HG02885 (cell line): ENCODE results near the gene BEND5.

Experiments used
- ATAC-seq: cut with Tn5 transposase; IDR thresholded peaks from one replicate; pipeline ENCODE4 v1.9.1; 2021; ENCODE audit warnings: mild to moderate bottlenecking; ENCODE audit not compliant: unreplicated experiment, poor library complexity

The BEND5 gene

DNA sequence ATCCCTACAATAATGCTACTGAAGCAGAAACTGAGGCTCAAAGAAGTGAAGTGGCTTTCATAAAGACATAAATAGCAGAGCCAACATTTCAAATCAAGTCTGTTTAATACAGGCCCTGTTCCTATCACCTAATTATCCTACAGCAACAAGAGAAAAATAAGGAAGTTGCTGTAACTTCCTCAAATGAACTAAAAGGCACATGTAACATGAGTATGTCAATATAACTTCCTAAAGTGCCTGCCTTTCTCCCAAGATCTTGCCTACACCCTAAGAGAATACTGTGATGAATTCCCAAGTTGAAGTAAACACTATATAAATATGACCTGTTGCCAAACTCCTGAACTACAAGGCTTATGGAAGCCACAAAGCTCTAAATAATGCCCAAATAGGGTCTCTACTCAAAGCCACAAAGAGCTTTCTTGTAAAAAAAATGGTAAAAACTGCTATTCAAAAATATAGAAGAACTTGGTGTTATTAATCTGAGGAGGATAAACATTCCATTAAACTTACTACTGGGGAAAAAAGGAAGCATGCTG is 8.6 kb downstream of the BEND5 start:
- no peak for ATAC-seq

DNA sequence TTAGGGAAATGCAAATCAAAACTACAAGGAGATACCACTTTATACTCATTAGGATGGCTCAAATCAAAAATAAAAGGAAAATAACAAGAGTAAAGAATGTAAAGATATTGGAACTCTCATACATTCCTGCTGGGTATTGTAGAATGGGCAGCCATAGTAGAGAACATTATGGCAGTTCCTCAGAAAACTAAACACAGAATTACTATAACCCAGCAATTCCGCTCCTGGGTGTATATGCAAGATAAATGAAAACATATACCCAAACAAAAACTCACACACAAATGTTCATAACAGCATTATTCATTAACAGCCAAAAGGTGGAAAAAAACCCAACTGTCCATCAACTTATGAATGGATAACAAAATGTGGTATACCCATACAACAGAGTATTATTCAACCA is 11.4 kb downstream of the BEND5 start:
- ATAC-seq: no peak

DNA sequence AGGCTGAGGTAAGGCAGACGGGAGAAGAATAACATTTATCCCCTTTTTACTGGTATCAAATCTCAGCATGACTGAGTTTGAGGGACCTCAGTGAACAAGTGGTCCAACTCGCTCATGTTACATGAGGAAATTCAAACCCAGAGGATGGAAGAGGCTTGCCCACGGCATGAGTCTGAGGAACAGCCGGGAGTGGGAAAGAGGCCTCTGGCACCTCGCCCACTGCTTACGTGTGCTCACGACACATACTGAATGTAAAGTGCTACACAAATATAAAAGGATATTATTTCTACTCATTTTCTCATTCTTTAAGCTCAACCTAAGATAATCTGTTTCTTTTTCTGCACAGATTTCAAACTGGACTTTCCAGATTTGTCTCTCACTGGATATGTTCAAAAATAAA is 14.7 kb downstream of the BEND5 start:
- no peak for ATAC-seq

DNA sequence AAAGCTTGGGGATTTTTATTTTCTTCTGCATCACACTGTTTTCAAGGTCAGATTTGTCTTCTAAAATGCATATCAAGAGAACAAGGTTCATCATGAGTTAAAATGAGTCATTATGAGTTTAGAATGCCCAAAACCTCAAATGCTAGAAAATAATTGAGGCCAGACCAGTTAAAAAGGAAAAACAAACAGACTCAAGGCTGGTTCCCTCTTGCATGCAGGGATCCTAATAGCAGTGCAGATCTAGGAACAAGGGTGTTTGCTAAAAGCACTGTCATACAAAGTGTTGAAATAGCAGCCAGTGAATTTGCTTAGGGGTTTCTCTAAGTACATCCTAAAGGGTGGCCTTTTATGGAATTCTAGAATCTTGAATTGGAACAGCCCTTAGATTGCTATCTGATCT is 15.3 kb downstream of the BEND5 start:
- ATAC-seq: no peak

DNA sequence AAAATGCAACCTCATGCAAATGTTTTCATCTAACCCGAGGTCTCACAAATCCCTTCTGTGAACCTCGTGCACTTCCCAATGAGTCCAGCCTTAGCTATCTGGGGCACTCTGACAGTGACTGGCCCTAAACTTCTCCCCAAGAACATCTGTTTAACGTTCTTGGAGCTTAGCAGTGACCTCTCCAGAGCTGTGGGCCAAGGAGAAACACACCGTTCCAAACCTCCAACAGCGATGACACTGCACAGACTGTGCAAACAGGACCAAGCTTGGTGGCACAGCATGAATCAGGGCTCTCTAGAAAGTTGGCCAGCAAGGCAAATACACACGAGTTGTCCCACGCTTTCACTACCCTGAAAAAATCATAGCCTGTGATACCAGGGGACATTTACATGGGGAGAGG is 15.8 kb downstream of the BEND5 start:
- ATAC-seq: no peak

DNA sequence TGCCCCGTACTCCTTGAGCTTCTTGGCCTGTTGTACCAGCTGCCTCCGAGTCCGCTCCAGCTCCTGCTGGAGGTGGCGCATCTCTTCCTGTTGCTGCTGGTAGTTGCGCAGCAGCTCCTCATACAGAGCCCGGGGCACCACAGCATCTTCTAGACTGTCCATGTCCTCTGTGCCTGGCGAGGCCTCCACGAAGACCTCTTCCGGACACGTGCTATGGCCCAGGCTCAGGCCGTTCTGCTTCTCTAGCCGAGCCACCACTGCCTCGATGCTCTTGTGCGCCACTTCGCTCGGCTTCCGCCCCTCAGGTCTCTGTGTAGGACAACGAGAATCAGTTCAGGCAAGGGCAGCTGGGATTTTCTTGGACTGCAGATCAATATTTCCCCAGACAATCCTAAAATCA is 17.7 kb downstream of the BEND5 start:
- no peak for ATAC-seq

DNA sequence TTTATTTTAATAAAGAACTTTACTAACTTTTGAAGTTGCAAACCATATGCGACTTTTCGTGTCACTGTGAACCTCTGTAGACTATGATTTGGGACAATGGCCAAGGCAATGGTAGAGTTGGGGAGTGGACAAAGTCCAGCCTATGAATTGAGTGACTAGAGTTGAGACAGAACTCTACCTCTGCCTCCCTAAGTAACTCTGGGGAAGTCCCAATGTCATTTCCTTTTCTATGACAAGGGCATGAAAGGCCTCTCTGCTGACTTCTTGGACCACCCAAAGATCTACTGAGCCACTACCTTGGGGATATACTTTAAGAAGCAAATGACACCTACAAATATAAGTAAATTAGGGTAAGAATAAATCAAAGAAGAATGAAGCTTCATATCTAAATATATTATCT is 19.3 kb downstream of the BEND5 start:
- ATAC-seq: no peak

DNA sequence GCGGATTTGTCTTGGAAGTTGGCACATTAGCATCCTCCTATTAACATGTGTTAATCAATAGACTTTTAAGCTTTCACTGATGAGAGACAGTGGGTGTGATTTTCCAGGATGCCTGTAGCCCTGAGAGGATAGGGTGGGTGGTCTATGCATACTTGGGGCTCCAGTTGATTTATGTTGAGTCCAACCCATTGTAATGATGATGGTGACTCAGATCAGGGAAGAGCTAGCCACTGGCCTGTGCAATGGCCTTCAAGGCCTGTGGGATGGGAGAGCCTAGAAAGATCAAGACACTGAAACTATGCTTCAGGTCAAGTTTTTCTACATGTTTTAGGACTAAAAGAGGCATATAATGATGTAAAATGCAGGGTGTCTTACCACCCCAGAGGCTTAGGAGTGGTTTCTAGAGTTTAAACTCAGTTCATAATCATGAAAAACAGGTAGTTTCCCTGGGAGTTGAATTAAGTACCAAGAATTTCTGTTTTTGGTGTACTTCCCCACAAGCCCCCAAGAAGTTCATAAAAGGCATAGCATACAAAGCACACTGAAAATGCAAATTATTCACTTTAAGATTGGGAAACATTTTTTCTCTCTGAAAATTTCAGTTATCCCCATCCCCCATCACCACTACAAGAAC is 19.9 kb downstream of the BEND5 start:
- ATAC-seq: no peak

DNA sequence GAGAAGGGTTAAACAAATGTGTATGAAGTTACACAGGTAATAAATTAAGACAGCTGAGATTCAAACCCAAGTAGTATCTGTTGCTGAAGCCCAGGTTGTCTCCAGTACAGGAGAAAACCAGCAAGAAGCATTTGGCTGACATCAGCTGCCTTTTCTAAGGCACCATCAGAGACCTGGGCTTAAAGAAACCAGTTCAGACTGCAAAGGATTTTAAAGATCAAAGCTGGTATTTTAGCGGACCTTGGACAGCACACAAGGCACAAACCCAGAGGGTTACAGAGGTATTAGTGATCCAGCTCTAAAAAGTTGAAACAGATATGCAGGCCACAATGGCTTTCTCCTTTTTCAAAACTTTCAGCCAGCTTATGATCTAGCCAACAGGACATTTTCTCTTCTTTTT is 23.4 kb downstream of the BEND5 start:
- no peak for ATAC-seq

DNA sequence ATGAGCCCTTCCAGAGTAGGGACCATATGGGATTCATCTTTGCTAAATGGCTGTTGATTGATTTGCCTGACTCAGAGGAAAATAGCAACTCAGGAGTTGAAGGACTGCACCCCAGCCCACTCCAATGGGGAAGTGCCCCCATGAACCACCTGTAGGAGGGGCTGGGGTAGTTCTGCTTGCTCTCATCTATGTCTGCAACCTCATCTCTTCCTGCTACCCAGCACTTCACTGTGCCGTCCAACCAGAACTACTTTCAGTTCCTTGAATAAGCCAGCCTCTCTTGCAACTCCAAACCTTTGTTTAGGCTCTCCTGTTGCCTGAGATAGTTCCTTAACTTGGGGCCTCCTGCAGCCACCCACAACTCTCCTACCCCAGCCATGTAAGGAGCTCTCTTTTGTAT is 26.6 kb downstream of the BEND5 start:
- peak; percentile 92 for ATAC-seq

DNA sequence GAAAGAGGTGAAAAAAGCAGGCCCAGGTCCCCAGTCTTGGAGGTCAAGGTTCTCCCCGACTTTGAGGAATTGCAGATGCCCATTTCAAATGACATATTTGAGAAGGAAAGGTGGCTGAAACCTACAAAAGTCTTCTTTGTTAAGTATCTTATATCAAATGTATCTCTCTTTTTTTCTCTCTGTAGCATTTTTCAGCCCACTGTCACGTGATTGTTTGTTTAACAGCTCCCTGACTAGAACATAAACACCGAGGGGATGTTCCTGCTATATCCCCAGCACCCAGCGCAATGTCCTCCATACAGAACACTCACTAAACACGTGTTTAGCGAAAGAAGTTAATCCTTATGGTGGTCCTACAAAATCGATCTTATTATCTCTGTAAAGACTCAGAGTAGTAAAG is 27.6 kb downstream of the BEND5 start:
- no peak for ATAC-seq

DNA sequence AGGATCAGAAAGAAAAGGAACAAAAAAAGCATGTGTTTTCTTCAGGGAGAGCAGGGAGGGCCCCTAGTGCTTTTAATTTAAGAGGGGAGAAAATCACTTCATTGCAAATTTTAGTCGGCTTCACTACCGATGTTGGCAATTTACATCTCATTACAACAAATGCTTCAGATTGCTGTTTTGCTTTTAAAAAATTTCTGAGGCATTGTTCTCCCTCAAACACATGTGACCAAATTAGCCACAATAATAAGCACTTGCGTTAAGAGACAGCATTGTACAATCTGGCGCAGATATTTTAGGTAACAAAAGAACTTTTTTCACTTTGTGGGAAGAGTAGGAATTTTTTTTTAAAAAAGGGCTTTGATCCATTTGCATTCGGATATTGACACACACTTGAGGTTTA is 29.8 kb downstream of the BEND5 start:
- no peak for ATAC-seq

DNA sequence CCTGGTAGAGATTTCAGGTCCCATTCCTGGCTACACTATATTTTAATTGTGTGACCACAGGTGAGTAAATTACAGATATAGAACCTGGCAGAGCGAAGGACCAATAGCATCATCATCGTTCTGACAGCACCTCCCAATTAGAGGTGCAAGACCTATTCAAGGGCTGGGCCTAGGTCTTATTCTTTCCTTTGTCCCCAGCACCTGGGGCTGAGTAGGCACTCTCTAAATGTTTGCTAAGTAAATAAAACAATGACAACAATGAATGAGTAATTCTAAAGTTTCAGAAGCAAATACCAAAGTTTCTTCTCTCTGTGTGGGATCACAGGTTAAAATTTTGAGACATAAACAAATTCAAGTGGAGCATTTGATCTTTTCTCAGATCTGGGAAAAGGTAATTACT is 32.7 kb downstream of the BEND5 start:
- ATAC-seq: no peak

DNA sequence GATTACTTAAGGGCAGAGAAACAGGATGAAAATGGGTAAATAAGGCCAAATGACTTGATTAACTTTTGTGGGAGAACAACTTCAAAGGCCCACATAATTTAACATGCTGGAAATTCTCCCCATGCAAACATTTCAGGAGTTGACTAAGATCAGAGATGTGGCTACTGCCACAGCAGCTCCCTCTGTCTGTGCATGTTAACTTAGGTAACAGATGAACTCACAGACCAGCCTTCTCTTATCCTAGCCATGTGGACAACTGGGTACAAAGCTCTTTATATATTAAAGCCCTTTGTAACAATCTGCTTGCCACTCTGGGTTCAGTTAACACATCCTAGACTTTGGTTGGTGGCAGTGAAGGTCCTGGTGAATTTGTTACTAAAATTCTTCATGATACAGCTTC is 33.2 kb downstream of the BEND5 start:
- ATAC-seq: no peak

DNA sequence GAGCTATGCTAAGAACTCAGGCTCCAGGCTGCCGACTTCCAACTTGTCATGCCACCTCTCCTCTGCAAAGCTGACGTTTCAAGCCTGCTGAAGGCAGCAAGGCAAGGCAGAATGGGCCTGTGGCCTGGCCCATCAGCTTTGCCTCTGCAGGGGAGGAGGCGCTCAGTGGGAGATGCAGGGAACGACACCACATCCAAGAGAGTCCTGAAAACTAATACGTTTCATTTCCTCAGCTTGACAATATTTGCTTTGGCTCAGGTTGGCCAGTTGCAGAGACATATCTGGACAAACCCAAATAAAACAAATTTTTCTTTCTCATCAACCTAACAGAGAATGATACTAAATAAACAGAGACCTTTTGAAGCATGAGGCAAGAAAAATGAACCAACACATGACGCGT is 35.3 kb downstream of the BEND5 start:
- no peak for ATAC-seq

DNA sequence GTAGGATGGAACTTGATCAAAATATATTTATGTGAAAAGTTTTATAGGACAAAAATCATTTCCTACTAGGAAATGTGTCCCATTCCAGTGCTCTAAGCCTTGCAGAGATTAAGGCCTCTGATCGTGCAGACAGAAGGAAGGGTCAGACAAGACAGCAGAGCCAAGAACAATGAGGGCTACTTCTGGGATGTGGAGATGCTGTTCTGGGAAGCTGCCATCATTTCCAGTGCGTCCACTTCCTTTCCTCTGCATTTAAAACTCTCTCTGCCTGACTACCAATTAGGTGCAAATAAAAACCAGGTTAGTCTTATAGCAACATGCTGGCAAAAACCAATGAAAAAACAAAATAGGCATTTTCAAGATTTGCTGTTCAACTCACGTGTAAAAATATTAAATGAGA is 36.1 kb downstream of the BEND5 start:
- no peak for ATAC-seq

DNA sequence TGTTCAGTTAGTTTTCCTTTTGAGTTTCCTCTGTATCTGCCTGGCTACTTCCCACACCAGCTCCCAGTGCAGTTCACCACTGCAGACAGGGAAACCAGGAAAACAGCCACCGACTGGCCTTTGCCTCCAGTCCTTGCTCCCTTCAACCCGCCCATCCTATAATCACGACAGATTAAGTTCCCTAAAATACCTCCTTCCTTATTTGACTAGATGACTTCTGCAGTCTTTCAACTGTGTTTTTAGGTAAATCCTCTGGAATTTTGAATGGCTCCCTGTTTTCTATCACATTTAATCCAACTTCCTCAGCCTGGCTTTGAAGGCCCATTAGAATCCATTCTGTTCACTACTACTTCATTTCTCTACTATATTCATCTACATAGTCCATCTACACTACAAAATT is 37.6 kb downstream of the BEND5 start:
- ATAC-seq: no peak

DNA sequence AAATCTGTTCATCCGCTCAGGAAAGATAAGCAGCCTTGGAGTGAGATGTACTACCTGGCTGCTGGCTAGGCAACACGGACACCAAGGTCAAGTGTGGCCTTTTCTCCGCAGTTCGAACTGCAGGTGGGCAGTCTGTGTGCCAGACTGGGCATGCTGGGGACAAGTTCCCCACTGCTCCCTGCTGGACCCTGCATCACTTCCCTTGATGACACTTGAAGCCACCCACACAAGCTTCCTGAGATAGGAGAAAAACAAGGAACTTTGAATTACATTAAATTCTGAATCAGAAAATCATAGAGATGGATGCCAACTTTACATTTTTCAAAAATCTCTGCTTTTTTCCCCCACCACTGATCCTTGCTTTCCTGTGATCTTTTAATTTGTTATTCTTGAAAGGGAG is 38.3 kb downstream of the BEND5 start:
- ATAC-seq: no peak

DNA sequence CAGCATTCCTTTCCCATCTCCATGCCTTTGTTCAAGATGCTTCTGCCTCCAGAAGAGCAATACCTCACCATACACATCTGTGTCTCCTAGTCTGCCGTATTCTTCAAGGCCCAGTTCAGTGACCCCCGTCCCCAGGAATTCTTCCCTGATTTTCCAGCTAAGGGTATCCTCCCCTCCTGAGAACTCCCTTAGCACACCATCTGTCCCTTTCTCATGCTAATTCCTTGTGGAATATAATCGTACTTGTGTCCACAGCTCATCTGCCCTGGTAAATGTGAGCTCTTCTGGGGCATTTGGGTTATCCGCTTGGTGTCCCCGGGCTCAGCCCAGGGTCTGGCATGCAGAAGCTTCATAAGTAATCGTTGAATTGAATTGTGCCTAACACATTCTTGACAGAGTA is 40.9 kb downstream of the BEND5 start:
- no peak for ATAC-seq

DNA sequence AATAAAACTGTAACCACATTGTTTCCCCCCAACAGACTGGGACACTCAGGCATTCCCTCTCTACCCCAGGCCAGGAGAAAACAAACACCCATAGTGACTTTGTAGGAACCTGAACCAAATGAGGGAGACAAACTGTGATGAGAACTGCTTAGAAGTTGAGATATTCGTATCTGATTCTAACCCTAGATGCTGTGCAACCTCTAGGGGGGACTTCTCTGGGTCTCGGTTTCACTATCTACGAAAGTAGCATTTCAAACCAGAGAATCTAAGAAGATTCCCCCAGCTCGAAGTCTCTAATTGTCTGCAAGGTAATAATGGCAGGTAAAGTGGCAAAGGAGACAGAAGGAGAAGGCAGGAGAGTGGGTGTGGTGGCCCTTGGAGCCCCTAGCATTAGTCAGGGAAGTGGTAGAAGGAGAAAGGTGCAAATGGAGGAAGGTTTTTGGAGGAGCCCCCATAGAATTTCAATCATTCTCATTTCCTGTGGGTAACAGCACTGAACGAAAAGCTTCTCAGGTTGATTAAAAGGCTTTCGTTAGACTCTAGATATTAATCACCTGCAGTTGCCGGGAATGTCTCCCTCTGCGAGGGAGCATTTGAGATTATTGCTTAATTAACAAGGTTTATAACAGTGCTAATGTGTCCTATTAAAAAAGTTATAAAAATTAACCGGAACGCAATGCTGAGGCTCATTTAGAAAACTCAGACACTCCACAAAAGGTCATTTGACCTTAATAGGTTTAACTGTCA is 46.4 kb downstream of the BEND5 start:
- ATAC-seq: peak; percentile 78

DNA sequence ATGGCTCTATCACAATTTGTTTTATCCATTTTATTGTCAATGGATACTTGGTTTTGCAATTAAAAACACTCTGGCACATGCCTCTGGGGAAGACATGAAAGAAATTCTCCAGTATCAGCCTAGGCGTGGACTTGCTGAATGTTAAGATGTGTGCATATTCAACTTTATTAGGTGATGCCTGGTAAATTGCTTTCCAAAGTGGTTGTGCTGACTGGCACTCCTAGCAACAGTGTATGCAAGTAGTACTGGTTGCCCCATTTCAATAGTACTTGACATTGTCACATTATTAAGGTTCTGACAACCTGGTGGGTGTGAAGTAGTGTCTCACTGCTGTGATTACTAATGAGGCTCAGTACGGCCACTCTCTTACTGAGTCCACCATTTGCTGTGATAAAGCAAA is 48.1 kb downstream of the BEND5 start:
- ATAC-seq: no peak

DNA sequence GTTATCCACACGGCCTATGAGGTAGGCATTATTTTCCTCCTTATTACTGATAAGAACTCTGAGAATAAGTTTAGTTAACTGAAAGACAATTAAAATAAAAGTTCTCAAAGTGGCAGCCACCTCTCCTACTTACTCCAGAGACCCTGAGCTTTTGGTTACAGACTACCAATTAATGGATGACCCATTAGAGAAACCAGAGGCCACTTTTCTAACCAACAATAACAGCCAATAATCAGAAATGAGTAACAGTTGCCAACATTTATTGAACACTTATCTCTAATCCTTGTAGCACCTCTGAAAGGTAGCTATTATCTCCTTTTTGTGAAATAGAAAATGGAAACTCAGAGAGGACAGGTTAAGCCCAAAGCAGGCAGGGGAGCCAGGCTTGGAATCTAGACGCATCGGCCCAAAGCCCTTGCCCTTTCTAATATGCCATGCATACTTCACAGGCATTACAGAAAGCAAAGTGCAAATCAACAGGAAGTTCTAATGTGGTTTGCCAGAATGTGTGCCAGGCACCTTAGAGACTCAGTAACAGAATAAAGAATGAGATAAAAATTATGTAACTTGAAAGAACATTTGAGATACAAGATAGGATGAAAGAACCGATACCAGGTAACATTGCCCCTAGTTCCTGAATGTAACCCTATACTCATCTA is 50.0 kb downstream of the BEND5 start:
- ATAC-seq: no peak
